Measurements from ENCODE around the gene TADA2B. TPM values are rescaled to one million over a fixed set of nuclear protein-coding genes. Genes with fewer than 3 reads are reported as not detected.

TADA2B gene
- total RNA-seq, 1 experiment from 2014 or later = 11.8 TPM

DNA sequence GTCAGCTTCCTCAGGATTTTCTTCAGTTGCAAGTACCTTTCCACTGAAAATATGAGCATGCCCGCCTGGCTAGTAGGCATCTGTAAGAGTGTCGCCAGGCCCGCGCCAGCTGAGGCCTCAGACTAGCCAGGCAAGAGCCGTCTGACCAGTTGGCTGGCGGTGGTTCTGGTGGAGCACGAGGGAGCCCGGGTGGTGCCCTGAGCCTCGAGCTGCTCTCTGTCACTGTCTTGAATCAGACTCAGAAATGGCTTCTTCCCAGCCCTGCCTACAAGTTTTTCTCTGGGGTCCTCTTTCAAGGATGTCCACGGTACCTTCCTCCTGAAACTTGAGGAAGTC lies 12.8 kb downstream of the TADA2B start:
- no peak for DNase-seq (ENCODE audit: low read depth)

DNA sequence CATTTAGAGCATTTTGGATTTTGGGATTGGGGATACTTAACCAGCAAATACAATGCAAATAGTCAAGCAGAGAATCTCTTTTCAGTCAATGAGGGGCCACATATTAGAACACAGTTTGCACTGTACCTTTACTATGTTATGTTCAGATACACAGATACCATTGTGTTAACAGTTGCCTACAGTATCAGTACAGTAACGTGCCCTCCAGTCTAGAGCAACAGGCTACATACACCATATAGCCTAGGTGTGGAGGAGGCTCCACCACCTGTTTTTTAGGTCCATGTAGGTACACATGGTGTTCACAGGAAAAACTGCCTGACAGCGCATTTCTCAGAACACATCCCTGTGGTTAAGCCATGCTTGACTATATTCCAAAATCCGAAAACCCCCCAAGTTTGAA lies 15.6 kb downstream of the TADA2B start:
- DNase-seq (ENCODE audit: low read depth) = no peak

DNA sequence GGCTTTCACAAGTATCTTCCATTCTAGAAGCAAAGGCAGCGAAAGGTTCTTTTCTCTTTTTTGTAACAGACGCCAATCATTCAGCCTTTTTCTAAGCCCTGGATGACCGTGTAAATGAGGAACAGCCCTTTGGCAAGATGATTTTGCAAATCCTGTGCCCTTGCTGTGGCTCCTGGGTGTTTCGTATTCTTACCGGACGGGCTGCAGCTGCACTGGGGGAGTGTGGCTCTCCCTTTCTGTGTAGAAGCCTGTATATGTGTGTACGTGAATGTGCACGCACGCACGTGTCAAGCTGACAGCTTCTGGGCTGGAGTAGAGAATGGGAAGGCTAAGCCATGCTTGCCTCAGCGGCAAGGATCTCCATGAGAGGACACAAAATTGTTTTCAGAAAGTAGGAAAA lies 16.5 kb downstream of the TADA2B start:
- DNase-seq (ENCODE audit: low read depth) = no peak

DNA sequence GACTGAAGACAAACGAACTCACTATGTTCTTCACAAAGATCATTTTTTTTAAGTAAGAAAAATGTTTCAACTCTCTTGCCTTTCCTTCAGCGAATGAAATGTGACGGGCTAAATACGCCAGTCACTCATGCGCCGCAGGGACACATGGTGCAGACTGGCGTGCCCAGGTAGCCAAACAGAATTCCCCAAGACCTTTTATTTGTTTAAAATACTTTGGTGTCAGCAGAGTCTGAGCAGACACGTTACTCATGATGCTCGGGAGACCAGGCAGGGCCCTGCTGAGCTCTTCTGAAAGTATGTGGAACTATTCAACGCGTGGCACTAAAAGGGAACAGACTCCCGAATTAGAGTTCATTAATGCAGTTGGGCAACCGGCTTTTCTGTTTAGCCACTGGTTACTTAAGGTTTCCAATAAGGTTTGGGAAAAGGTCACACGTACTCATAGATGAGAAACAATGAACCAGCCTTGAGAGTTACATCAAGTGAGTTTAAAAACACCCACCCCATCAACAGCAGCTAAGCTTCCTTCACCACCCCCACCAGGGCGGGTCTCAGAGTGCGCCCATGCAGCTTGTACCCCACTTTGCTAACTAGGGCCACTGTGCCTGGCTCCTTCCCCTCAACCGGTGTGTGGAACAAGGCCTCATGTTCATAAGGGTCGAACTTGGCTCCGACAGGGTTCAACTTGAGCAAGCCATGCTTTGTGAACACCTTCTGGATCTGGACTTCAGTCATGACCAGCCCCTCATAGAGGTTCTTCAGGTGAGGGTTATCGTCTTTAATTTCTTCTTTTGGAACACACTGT lies 17.4 kb downstream of the TADA2B start:
- DNase-seq (ENCODE audit: low read depth) = no peak

DNA sequence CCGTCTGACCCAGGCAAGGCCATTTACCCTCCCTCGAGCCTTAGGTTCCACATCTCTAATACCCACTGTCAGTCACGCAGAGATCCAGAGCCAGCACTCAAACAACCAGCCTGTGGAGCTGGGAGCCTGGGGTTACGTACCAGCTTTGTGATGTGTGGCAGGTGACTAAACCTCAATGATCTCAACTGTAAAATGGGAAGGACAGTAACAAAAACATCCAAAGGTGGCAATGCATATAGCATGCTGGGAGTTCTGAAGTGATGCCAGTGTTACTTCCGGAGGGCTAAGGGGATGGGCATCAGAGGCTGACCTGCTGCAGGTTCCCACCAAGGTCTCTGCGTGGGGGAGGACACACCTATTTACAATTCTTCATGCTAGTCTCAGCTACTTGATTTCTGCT lies 18.6 kb downstream of the TADA2B start:
- no peak for DNase-seq (ENCODE audit: low read depth)

DNA sequence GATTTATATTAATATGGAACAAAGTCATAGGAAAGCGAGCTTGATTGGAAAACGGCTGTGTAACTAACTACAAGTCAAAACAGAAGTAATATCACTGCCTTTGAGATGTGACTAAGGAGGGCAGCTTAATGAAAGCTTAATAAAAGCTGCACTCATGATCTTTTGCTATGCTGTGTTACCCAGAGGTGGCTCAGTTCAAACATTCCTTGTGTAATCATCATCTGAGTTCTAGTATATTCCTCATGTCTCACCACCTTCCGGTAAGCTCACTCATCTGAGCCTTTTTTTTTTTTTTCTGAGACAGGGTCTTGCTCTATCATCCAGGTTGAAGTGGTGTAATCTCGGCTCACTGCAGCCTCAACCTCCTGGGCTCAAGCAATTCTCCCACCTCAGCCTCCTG lies 19.6 kb downstream of the TADA2B start:
- DNase-seq (ENCODE audit: low read depth) = no peak

DNA sequence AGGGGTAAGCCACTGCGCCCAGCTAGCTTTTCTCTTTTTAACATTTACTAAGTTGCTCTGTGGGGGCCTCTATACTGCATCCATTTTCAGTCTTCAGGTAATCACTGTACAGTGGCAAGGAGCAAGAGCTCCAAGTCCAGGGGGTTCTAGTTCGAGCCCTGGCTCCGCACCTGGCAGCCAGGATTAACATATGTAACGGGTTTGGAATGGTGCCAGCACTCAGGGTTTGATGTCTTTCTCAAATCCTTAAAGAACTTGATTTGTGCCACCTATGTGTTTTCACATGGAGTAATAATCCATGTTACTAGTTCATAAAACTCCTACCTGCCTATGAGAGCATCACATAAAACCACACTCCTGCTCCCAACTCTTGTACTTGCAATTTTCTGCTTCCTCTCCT lies 20.2 kb downstream of the TADA2B start:
- no peak for DNase-seq (ENCODE audit: low read depth)

DNA sequence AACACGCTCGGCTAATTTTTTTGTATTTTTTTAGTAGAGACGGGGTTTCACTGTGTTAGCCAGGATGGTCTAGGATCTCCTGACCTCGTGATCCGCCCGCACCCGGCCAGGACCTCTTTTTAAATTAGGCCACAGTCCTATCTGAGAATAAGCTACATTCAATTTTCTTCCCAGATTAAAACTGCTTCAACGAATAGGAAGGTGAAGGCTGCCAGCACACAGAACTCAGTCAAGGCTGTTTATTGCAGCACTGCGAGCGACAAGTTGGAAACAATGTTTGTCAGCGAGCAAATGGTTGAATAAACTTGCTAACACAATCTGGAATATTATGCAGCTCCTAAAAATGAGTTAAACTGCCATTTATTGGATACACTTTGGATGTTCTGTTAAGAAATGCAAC lies 22.8 kb downstream of the TADA2B start:
- no peak for DNase-seq (ENCODE audit: low read depth)

DNA sequence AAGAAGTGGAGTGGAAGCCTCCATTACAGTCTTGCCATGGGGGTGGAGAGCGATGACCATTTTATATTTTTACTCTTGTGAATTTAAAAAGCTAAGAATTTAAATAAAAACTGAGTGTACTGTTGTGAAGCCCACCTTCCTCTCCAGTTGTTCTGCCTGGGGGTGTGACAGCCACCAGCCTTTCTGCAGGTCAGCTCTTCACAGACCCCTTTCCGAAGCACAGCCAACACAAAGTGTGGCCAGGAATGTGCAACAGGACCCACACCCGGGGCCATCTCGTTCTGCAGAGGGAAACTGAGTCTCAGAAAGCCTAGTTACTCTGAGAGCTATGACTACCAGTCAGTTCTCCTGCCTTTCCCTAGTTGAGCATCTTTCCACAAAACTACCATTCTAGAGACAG lies 23.3 kb downstream of the TADA2B start:
- no peak for DNase-seq (ENCODE audit: low read depth)

DNA sequence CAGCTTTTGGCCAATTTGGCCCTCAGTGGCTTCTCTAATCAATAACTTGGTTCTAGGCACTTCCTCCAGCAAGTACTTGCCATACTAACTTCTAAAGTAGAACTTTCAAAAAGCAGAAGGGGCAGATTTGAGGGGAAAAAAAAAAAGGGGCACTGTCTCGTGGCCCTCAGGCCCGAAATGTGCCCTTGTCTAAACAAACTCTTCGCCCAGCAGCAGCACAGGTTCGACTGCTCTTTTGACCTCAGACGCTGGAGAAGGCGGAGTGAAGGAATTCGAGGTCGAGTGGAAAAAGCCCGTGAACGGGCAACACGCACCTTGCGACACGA lies 23.9 kb downstream of the TADA2B start:
- DNase-seq (ENCODE audit: low read depth) = no peak

DNA sequence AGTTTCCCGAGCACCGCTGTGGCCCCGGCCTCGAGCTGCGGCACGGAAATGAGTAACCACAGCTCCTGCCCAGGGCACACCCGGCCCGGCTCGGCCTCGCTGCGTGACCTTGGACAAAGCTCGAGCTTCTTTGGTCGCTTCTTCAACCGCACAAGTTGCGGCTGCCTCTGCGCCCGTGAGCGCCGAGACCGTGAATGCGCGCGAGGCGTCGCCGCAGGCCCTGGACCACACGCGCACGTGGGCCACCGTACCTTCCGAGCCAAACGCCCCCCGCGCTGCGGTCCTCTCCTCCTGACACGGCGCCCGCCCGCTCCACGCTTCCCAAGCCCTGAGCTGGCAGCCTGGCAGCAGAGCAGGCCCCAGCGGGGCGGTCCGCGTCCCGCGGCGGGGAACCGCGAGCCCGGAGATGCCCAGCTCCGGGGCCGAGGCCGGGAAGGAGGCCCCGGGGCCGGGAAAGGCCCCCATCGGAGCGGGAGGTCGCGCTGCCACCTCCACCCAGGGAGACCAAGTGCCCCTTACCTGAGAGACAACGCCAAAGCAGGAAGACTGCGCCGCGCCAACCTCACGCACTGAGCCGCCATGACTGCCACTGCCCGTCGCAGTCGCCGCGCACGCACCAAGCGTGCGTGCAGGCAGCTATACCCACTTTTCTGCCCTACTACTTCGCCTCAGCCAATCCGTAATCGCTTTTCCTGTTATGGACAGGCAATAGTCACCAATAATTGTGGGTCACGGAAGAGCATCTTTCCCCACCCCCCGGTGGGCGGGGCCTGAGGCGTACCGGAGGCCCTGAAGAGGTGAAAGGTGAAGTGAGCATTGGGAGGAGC lies 24.5 kb downstream of the TADA2B start, which contains the start of gene GRPEL1:
GRPEL1 (minus strand) TSS at position 613 of the 827 bp plus-strand sequence; CDS start at position 581, 32 bp downstream.
- peak; percentile 99 for DNase-seq (ENCODE audit: low read depth)

DNA sequence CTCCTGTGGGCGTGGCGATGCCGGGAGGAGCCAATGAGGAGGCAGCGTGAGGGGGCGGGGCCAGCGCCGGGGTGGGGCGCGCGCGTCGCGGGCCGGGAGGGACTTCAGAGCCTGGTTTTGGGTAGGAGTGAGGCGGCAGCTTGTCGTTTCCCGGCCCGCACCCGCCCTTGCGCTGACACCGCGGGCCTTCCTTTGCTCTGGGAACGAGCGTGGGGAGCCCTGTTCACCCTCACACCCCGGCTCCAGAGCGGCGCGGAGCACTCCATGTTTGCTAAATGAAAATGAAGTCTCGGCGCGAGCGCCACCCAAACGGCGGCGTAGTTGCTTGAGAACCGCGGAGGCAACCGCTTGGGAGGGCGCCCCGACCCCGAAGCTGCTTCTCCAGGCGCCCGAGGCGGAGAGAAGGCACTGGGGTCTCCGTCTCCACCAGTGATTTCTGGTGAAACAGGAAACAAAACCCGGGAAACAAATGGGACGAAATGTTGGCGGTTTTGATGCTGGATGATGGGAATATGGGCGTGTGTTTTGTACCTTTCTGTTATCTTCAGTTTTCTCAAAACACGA lies 25.2 kb downstream of the TADA2B start:
- DNase-seq (ENCODE audit: low read depth) = no peak

DNA sequence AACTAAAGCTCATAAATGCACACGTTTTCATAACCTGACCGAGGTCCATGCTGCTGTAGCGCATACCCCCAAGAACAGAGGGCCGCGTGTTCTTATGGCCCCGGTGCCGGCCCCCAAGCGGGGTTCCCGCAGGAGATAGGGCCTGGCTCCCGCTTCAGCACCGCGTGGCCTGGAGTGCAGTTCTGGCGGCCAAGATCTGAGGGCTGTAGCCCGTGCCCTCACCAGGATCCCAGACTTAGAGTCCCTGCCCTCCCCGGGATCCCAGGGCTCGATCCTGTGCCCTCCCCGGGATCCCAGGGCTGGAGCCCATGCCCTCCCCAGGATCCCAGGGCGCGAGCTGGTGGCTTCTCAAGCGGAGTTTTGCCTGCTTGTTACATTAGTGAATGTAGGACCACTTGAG lies 25.7 kb downstream of the TADA2B start:
- no peak for DNase-seq (ENCODE audit: low read depth)

DNA sequence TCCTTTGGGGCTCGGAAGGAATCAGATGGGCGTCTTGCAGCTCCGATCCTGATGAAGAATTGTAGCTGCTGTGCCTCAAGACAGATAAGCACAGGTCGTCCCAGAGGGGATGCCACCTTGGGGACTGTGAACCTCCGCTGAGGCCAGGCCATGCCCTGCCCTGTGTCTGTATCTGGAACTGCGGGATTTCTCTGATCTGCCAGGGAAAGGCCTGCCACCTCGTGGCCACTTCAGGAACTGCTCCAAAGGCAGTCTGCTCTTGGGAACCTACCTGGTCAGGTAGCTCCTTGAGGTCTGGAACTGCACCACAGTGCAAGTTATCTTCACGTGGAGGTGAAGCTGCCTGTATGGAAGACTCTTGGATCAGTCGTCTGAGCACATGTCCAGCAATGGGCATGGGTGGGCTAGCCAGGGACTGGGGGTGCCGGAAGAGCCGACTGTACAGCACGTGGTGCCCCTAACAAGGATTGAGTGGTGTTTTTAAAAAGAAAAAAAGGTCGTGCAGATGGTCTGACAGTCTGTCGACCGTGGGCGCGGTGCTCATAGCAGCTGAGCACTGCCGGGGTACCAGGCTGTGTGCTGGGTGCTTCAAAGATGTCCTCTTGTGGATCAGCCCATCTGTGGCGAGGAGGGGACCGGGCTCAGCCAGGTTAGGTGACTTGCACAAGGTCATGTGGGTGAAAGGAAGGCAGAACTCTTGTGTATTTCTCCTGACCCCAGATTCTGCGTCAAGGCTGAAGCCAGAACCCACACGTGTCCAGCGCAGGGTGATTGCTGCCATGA lies 27.7 kb downstream of the TADA2B start:
- DNase-seq (ENCODE audit: low read depth) = peak; percentile 43

DNA sequence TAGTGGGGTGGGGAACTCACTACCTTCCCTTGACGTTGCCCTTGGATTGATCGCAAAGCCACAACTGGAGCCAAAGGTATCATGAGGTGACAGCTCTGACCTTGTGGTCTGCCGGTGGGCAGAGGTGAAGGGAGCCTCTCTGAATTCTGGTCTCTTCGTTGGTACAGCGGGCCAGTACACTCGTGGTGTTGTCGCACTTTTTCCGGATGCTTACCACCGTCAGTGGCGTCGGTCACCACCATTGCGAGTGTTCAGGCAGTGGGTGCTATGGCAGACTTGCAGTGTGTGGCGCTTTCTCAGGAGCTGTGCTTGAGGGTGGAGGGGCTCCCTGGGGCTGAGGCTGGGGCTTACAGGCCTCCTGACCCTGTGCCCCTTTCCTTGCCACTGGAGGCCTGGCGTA lies 29.9 kb downstream of the TADA2B start:
- no peak for DNase-seq (ENCODE audit: low read depth)

DNA sequence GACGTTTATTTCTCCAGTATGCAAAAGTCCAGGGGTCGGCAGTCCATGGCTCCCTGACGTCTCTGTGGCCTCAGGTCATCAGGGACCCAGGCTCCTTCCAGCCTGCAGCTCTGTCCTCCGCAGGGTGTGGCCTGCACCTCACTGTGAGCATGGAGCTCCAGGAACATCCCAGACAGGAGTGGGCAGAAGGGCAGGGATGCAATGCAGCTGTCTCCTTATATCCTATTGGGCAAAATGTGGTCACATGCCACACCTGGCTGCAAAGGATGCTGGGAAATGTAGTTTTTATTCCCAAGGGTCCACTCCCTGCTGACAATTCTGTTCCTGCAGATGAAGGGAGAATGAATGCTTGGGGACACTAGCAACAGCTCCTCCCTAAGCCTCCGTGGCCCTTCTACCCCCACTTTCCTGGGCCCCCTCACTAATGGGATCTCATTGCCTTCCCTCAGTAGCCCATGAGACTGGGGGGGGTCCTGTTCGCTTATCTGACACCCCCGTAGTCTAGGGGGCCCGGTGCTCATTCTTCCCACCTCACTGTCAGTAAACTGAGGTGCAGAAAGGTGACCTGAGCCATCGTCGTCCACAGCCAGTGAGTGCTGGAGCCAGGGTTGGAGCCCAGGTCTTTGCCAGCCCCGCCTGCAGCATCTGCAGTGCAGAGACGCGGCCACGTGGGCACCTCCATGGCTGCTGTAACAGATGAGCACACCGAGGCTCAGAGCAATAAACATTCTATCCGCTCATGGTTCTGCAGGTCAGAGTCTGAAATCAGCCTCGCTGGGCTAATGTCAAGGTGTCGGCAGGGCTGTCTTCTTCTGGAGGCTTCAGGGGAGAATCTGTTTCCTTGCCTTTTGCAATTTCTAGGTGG lies 30.6 kb downstream of the TADA2B start:
- peak; percentile 69 for DNase-seq (ENCODE audit: low read depth)

DNA sequence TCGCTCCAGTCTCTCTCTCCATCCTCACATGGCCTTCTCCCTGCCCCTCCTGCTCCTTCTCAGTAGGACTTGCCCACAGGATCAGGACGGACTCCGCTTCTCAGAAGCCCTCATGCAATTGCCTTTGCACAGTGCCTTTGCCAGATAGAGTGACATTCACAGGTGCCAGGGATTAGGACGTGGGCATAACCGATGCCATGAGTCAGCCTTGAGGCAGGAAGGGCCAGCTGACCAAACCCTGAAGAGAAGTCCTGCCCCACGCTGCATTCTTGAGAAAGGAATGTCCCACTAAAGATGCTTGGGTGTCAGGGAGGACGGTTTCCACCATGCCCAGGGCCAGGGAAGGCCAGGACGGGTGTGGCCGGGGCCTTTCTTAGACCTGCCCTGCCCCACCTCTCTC lies 31.3 kb downstream of the TADA2B start:
- peak; percentile 61 for DNase-seq (ENCODE audit: low read depth)

DNA sequence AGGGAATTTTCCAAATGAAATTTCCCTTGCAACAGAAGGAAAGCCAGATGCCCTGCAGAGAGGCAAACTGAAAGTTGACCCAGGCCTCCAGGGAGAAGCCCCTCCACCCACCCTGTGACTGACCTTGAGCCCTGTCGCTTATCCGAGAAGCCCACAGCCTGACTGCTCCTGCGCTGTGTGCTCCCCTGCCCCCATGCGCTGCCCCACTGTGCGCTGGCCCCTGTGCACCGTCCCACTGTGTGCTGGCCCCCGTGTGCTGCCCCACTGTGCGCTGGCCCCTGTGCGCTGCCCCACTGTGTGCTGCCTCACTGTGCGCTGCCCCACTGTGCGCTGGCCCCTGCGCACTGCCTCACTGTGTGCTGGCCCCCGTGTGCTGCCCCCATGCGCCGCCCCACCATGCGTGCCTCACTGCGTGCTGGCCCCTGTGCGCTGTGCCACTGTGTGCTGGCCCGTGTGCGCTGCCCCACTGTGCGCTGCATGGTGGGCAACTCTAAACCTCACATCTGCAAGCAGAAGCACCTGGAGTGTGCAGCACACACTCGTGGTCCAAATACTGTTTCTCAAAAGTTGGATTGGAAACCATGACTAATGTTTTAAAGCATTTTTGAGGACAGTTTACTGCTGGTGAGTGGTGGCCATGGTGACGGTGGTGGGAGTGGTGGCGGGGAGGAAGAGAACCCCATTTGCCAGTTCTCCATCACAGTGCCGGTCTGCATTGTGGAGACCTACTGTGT lies 33.0 kb downstream of the TADA2B start:
- peak; percentile 27 for DNase-seq (ENCODE audit: low read depth)

DNA sequence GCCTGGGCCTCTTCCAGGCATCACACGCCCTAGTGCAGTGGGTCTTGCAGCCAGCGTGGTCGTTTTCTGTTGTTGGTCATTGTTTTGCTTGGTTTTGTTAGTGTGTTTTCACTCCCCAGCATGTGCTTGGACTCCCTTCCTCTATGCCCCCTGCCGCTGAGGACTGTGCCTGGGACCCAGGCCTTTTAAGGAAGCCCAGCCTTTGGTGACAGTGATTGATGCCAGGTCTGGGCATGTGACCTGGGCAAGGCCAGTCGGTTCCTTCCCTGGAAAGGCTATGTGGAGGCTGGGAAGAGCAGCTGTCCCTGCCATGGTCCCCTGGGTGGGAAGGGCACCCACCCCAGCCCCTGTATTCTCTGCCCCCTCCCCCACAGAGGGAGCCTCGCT lies 33.5 kb downstream of the TADA2B start:
- no peak for DNase-seq (ENCODE audit: low read depth)

DNA sequence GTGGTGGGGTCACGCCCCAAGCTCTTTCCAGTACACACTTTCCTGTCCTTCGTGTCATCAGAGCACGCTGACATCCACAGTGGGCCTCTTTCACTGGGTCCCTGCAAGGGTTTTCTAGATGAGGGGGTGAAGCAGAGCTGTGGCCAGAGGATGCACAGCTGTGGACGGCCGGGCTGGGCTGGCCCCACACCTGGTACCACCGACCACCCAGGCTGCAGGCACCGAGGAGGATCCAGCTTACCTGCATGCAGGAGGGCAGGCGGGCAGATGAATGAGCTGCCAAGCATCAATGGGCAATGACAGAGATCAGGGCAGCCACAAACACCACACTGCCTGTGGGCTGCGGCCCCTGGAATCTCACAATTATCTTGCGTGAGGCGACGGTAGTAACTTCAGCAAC lies 34.2 kb downstream of the TADA2B start:
- no peak for DNase-seq (ENCODE audit: low read depth)
